GM21526 (cell line): ENCODE results near the gene KRT84.

Source experiments
- ATAC-seq: cut with Tn5 transposase; IDR thresholded peaks from one replicate; pipeline ENCODE4 v1.9.1; 2021; ENCODE audit warnings: moderate library complexity; ENCODE audit not compliant: unreplicated experiment, low FRiP score

KRT84 gene

DNA sequence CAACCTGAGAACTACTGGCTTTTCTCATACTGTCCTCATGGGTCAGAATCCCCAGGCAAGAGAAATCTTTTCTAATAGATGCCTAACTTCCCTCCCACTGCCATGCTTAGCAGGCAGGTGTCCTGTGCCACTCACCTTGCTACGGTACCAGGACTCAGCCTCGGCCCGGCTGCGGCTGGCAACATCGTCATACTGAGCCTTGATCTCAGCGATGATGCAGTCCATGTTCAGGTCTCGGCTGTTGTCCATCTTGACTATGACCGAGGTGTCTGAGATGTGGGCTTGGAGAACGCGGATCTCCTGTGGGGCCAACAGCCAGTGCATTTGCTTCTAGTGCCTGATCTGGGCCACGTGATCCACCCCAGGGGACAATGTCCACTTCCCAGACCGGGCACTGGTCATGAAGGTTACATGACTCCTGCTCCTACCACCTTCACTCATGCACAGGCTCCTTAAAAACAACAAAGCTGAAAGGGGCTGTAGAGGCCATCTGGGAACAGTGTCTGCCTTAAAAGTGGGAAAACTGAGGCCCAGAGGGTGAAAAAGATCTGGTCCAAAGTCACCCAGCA, 22.3 kb downstream of the KRT84 start:
- ATAC-seq = no peak

DNA sequence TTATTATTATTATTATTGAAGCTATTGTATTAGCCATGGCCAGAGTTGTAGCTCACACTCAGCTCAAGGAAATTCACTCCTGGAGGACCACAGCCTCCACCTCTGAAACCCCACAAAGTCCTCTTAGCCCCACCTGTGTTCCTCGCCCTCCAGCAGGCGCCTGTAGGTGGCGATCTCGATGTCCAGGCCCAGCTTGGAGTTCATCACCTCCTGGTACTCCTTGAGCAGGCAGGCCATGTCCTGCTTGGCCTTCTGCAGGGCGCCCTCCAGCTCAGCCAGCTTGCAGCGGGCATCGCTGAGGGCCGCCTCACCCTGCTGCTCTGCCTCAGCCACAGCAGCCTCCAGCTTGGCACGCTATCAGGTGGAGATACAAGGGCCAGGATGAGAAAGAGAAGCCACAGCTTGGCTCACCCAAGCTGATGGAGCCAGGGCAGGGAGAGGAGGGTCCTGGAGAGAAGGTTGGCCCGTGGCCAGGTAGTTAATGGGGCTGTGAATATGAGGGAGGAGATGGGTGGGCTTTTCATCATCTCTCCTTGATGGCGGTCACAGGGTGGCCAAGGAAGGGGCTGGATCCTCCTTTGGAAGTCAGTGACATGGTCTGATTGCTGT, 23.2 kb downstream of the KRT84 start:
- no peak for ATAC-seq

DNA sequence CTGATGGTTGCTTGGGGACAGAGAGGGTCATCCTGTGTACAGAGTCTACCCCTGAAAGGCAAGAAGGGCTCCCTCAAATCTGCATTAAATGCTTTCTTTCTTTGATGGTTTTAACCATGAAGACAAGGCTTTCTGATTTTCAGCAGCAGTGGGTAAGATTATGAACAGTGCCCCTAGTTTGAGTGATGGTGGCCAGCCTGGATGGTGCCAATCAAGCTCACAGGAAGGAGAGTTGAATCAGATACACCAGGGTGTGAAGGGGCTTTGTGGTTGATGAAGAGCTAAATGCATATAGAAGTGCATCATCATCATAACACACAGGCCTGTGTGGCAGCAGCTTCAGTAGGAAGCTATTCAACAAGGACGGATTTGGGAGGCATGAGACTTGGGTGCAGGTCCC, 23.9 kb downstream of the KRT84 start:
- ATAC-seq = no peak

DNA sequence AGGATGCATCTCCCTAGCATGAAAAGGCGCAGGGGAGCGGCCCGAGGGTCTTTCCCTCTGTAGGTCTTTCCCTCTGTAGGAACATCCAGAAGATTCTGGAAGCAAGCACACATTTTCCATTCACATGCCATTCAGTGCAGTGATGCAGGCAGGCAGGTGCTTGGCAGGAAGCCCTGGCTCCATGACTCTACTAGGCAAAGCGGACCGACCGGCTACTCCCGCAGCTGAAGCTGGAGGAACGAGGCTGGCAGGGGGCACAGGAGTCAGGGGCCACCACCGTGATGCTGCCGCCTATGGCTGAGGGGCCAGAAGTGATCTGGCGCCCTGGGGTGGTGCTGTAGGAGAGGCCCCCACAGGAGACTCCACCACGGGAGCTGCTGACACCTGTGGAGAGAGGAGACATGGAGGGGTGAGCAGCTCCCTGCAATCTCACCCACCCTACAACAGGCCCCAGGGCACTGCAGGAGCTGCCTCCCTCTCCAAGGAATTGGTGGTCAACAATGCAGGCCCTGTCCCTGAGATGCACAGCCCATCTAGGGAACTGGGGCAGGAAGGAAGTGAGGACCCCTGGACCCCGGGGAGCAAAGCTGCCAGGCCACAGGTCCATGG, 24.7 kb downstream of the KRT84 start:
- no peak for ATAC-seq

DNA sequence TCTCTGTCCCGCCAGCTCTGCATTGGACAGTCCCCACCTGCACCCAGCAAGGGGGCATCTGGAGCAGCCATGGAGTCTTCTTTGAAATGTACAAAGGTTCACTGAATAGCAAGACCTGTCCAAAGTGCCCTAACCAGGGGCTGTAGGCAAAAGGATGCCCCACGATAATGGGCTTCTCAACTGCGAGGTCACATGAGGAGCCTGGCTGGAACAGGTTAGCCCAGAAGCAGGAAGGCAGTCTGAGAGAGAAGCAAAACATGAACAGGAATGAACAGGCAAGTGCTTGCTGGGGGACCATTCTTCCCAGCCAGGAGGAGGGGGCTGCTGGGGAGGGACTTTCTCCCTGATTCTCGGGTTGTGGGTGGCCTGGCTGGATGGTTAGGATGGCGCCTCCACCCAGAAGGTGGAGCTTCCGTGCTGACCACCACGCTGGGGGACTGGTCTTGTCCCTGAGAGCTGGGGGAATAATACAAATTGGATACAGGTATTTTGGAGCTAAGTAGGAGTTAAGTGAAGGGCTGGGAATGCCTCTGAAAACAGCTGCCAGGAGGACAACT, 25.3 kb downstream of the KRT84 start:
- ATAC-seq = no peak

DNA sequence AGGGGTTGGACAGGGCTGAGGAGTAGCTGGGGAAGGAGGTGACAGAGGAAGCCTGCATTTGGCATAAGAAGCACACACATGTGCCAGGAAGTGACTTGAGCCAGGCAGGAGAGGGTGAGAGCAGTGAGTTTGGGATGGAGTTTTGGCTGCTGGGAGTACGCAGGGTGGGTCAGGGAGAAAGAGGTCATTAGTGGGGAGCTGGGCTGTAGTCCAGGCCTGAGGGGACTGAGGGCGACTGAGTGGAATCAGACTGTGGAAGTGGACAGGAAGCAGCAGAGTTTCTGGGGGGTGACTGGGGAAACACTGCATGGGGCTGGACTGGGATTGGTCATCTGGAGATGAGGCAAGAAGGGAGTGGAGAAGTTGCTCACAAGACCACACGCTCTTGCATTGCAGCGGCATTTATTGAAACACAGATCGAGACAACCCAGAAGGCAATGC, 25.8 kb downstream of the KRT84 start:
- no peak for ATAC-seq

DNA sequence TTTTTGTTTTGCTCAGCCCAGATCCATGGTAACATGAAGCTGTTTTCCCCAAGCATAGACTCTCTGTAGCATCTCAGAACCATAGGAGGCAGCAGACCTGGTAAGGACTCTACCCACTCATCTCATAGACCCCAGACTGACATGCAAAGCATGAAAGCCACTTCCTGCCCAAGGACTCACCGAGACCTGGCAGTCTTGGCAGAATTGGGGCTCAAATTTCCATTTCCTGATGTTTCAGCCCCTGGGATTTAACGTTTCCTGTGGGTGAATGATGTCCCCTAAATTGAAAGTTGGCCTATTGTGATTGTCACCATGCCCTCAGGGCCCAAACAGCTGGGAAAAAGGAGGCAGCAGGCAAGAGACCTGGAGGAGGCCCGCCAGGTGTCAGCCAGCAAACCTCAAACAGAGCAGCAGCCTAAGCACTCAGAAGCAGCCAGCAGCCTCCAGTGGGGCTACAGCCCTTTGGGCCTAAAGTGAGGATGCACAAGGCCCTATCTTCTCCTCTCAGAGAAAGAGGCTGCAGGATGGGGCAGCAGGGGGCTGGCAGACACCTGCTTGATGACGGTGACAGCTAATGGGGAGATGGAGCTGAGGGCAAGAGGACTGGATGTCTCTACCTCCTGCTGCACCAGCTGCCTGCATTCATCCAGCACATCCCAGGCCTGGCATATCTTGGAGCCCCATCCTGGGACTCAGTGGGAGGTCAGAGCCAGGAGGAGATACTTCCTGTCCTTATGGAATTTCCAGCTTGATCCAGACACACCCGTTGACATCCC, 26.7 kb downstream of the KRT84 start:
- ATAC-seq = peak; percentile 93

DNA sequence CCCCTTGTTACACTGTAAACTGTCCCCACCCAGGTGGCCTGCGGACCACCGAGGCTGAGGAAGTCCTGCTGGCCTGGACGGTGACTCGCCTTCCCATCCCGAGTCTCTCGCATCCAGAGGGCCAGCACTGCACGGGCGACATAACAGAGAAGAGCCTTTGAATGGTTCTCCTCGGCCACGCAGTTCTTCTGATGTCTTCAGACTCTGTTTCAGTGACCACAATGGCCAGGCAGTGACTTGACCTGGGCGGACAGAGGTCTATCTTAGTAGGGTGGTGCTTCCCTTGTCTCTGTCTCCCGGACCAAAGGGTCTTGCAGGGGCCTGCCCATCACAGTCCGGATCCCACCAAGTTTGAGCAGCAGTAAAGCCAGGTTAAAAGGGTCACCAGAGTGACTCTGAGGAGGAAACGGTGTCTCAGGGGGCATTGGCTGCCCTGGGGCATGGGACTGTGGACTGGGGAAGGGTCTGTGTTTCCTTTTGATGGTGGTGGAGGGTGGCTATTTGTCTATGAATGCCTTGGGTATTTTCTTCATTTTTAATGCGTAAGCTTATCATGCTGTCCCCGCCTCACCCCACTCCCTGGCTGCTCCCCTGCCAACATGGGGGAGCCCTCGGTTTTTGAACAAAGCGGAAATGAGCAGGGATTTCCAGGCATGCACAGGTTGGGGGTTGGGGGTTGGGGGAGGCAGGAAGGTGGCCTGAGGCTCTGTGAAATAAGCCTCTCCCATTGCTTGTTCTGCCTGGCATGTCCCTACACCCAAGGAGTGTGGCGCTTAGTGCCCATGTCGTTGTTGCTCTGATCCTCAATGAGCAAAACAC, 28.5 kb downstream of the KRT84 start:
- ATAC-seq = no peak

DNA sequence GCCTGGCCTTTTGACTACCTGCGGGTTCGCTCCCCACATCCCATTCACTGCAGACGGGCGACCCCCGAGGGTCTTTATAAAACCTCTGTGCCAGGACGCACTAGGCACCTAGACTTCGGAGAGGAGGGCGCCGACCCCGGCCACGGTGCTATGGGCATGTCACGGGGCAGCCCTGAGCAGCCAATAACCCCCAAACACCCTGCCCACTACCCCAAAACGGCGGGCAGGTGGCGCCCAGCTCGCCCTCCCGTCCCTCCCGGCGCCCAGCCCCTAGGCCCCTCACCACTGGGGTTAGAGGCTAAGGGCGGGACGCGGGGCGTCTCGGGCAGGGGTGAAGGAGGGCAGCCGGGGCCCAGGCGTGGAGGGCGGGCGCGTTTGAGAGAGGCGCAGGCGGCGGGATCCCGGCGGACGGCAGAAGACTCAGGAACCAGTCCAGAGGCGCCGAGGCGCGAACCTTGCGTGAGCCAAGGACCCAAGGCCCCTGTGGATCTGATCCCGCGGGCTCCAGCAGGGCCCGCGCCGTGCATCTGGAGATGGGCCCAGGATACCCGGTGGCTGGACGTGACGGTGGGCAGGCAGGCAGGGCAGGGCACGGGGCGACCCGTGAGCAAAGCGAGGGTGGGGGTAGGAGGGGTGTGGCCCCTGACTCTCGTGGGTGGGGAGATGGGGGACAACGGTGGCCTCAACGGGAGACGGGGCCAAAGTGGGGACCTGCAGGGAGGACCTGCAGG, 29.3 kb downstream of the KRT84 start:
- no peak for ATAC-seq

DNA sequence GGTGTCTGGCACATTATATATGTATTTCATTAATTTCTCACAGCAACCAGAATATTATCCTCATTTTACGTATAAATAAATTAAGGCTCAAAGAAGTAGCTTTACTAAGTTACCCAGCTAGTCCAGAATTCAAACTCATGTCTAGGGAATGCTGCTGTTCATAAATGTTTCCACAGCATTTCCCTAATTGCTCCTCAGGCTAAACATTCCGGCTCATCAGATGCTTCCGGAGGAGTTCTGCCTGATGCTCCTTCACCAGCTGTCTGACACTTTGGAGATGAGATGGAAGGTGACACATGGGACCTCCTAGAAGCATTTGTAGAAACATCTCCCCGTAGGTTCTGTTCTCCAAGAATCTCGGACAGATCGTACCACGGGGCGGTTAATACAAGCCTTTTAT, 30.3 kb downstream of the KRT84 start:
- no peak for ATAC-seq

DNA sequence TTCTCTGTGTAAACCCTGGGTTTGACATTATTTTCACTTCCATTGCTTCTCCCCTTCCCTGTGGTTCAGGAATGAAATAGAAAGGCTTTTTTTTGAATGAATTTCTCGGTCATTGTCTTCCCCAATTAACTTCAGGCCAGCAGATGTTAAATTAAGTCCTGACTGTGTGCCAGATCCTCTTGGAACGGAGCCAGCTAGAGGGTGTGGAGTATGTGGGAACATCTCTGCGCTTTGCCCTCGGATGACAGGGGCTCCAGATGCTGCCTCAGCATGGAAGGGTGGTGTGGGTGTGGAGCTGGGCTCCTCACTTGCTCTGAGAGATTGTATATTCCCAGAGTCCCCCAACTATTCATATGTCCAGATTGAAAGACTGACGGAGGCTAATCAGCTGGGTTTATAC, 31.3 kb downstream of the KRT84 start:
- ATAC-seq = no peak

DNA sequence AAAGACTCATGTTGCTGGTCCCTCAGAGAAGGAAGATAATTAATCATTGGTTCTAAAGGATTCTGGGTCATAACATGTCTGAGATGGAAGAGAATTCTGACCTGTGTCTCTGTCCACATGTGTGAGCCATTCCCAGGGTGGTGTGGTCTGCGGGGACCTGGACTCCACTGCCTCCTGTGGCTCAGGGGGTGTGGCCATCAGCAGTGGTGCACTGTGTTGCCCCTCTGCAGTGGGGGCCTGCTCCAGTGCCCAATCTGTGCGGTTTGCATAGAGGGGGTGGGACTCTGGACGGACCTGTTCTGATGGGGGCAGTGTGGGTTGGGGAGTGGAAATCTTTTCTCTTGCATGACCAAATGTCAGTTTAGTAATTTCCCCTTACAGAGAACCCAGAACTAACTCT, 31.7 kb downstream of the KRT84 start:
- no peak for ATAC-seq

DNA sequence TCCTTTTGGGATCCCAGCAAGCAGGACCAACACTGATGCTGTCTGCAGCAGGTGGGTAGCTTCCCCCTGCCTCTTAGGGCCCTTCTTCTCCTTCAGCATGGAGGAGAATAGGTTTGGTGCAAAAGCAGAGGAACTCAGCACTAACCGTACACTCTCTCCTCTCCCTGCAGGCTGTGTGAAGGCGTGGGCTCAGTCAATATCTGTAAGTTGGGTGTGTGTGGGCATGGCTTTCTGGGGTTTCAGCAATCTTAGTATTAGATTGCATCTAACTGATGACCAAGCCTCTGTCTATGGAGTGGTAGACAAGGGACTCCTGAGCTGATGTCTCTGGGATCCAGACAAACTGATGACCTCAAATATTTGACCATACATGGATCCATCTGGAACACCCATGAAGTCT, 32.5 kb downstream of the KRT84 start:
- no peak for ATAC-seq

DNA sequence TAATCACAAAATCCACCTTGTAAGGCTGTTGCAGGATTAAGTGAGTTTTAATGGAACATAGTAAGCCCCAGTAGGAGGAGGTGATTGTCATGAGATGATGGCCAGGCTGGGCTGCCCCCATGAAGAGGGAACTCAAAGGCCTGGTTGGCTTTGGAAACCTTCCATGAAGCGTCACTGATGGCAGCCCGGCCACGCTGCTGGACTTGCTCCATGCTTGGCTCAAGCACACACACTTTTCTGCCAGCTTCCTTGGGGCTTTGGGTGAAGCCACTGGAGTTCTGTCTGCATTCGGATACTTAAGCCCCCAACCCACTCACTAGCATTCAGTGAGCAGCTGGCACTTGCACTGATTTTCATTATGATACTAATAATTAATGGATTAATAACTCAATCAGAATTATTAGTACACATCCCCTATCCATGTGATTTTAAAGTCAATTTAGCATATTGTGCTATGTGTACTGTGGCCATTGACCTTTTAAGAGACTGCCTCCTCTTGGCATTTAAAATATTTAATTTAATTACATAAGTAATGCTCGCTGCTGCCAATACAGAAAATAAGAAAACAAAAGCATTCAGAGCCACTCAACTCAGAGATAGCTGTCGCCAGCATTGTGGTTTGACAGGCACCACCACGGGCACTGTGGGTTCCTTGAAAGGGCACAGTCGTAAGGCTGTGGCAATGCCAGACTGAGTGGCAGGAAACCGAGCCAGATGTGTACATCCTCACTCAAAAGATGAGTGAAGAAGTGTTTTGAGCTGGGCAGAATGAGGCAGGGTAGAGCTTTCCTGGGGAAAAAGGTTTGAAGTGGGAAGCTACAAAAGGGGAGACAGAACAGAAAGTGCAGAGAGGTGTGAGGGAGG, 34.0 kb downstream of the KRT84 start:
- ATAC-seq = no peak

DNA sequence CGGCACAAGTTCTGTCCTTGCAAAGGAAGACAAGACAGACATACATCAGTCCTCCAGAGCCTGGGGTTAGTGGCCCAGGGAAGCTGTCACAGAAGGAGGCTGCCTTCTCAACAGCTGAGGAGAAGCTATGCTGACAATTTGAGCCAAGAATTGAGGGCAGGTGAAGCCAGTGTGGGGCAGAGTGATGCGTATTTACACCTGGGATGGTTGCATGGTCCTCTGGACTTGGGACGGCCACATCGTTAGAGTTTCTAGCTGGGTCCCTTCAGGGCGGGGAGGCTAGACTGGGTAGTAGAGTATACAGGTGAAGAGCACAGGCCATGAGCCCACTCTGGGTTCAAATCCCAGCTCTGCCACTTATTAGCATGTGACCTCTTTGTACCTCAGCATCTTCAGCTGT, 34.7 kb downstream of the KRT84 start:
- ATAC-seq = no peak

DNA sequence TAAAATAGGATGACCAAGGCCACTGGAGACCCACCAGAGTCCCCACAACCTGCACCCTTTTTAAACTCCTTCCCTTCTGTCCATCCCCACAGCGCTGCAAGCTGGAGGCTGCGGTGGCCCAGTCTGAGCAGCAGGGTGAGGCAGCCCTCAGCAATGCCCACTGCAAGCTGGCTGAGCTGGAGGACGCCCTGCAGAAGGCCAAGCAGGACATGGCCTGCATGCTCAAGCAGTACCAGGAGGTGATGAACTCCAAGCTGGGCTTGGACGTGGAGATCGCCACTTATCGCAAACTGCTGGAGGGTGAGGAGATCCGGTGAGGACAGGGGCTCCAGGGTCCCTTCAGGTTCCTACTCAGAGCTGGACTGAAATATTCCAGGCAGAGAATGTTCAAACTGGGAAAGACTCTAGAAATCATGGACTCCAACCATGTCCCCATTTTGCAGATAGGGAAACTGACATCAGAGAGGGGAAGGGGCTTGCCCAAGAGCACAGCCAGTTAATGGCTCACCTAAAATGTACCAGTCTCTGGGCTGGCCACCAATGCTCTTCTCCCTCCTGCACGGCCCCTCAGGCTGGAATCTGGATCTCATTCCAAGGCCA, 35.3 kb downstream of the KRT84 start:
- ATAC-seq = no peak

DNA sequence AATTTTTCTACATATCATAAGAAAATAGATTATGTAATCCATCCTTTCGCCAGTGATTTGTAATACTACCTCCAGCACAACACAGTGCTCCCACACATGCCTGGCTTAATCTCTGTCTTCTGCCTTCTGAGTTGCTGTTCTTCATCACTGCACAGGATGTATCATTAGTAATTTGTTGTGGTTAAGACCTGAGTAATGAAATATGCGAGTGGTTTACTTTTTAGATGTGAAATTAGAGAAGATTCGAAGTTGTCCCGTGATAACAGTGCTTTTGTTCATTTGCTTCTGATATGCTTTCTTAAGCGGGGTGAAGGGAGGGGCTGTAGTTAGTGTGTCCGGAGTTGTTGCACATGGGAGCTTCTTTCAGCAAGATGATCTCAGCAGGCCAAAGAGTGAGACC, 36.3 kb downstream of the KRT84 start:
- no peak for ATAC-seq
